Activated CD4-positive, alpha-beta T cell treated with anti-CD3 and anti-CD28 coated beads for 1 hour (primary cell): ENCODE measurements around the gene TUBA1A.
"Not testable (repeated sequence)": the region's sequence is repeated elsewhere in the genome, so short reads cannot be mapped to it uniquely, and the experiment has no call there.

ENCODE experiments used
- DNase-seq: peaks from one replicate; pipeline ENCODE4 v3.0.0-alpha.2; 2020

The TUBA1A gene

DNA sequence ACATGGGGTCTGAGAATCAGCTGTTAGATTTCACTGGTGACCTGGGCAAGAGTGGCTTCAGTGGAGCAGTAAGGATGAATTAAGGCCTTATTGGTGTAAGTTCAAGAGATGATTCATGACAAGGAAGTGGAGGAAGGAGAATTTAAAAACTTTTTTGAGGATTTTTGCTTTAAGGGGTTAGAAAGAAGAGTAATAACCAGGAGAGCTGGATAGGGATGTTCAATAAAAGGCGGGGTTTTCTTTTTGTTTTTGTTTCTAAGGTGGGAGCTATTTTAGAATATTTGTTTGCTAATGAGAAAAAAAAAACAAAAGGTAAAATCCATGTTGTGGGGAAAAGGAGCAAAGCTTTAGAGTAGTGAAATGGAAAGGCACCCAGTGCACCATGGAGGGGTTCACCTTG, 42.5 kb downstream of the TUBA1A start:
- DNase-seq, result no peak

DNA sequence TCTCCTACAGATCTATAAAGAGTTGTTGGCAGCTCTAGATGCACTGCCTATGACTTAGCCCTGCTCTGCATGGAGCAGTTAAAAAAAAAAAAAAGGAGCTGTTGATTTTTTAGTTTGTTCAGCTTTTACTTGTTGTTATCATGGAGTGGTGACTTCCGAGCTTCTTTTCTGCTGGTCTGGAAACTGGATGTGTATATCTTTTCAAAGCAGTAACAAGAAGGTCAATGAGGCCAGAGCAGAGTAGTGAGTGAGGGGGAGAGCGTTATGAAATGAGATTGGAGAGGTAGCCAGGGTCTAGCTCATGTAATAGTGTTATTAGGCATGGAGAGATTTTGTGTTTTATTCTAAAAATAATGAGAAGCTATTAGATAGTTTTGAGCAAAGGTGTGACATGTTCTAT, 44.5 kb downstream of the TUBA1A start:
- DNase-seq, result no peak

DNA sequence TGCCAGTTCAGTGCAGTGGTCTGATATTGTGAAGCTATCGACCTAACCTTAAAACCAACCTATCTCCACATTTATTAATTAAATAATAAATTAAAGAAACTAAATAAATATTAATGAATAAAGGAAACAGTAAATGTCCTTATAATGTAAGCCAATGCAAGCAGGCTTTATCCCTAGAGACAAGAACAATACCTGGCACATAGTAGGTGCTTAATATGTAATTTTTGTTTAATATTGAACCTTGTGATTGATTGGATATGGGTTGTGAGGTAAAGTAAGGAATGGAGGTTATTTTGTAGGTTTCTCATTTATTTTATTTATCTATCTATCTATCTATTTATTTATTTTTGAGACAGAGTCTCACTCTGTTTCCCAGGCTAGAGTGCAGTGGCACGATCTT, 49.9 kb downstream of the TUBA1A start:
- no peak for DNase-seq

DNA sequence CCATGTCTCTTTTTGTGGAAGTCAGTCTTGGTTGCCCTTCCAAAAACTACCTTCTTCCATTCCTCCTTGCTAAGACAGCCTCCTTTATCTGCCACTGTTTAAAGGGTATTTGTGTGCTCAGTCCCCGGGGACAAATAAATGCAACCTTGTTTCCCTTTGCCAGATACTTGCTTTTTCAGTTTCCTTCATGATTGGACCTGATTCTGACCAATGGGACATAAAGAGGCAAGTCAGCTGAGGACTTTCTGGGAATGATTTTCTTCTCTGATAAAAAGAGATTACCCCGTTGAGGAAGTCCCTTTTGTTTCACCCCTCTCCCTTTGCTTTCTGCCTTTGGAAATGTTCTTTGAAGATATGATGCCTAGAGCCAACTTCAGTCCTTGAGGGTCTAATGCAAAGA, 50.3 kb downstream of the TUBA1A start:
- no peak for DNase-seq

DNA sequence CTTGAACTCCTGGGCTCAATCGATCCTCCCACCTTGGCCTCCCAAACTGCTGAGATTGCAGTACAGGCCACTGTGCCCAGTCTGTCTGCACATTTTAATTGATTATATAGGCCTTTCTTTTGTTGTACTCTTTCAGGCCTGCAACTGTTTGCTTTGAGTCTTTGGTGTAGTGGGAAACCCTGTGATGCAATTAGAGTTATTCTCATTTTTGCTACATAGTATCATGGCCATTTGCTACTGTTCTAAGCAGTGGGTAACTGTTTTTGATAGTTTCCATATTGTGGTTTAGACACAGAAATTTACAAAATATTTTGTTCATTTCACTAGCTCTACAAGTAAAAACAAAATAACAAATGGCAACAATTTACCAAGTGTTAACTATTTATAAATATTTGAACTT, 51.4 kb downstream of the TUBA1A start:
- DNase-seq, result no peak

DNA sequence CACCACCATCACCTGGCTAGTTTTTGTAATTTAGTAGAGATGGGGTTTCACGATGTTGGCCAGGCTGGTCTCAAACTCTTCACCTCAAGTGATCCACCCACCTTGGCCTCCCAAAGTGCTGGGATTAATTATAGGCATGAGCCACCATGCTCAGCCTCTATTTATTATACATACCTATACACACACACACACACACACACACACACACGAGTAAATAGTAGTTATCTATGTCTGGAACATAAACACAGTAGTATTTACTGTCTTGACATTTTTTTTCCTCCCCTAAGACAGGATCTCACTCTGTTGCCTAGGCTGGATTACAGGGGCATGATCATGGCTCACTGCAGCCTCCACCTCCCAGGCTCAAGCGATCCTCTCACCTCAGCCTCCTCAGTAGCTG, 51.9 kb downstream of the TUBA1A start:
- DNase-seq, result not testable (repeated sequence)
